GM21723 (cell line): ENCODE results near the gene NSUN3.
"Not testable (repeated sequence)": the region's sequence is repeated elsewhere in the genome, so short reads cannot be mapped to it uniquely, and the experiment has no call there.

Source experiments
- ATAC-seq: cut with Tn5 transposase; IDR thresholded peaks from one replicate; pipeline ENCODE4 v1.9.1; 2021; ENCODE audit warnings: mild to moderate bottlenecking, moderate library complexity; ENCODE audit not compliant: unreplicated experiment

NSUN3 gene

GRCh38 chr3:94062513-94063404 lies at the start of gene NSUN3, which contains the start of gene DHFR2:
Gene NSUN3 (plus strand): TSS chr3:94063061. CDS start chr3:94063127, 66 bp downstream.
Gene DHFR2 (minus strand): TSS chr3:94062916. CDS start chr3:94061511, 1,405 bp downstream.
- ATAC-seq = peak; percentile 94

GRCh38 chr3:94015025-94015424 lies 47.8 kb upstream of the NSUN3 start:
- ATAC-seq = no peak

- no peak for ATAC-seq
These were observed 43.2 kb upstream of the NSUN3 start for GRCh38 chr3:94019659-94020058.

GRCh38 chr3:94020293-94020692 lies 42.6 kb upstream of the NSUN3 start:
- ATAC-seq = no peak

GRCh38 chr3:94024385-94024784 lies 38.5 kb upstream of the NSUN3 start:
- ATAC-seq = no peak

- no peak for ATAC-seq
These were observed 36.2 kb upstream of the NSUN3 start for GRCh38 chr3:94026623-94027022.

- no peak for ATAC-seq
These were observed 34.6 kb upstream of the NSUN3 start, which contains the start of gene STX19 for GRCh38 chr3:94028093-94028837. Gene STX19 (minus strand): TSS chr3:94028597. CDS start chr3:94015269, 13,328 bp downstream.

GRCh38 chr3:94036909-94037507 lies 25.9 kb upstream of the NSUN3 start:
- peak; percentile 80 for ATAC-seq

- no peak for ATAC-seq
These were observed 19.6 kb upstream of the NSUN3 start for GRCh38 chr3:94043285-94043684.

GRCh38 chr3:94044100-94044936 lies 18.5 kb upstream of the NSUN3 start:
- ATAC-seq = not testable (repeated sequence)

GRCh38 chr3:94046533-94046932 lies 16.3 kb upstream of the NSUN3 start:
- ATAC-seq = no peak

GRCh38 chr3:94049267-94049666 lies 13.6 kb upstream of the NSUN3 start:
- no peak for ATAC-seq

GRCh38 chr3:94050546-94050945 lies 12.3 kb upstream of the NSUN3 start:
- no peak for ATAC-seq

- no peak for ATAC-seq
These were observed 1.6 kb upstream of the NSUN3 start for GRCh38 chr3:94061297-94061696.

- no peak for ATAC-seq
These were observed 747 bp downstream of the NSUN3 start for GRCh38 chr3:94063496-94064119.

GRCh38 chr3:94064243-94064860 lies 1.5 kb downstream of the NSUN3 start:
- no peak for ATAC-seq

GRCh38 chr3:94065122-94065521 lies 2.3 kb downstream of the NSUN3 start:
- no peak for ATAC-seq

- ATAC-seq = no peak
These were observed 3.1 kb downstream of the NSUN3 start for GRCh38 chr3:94065819-94066480.
